Endodermal cell (in vitro differentiated cells): ENCODE measurements around the gene ZNF740. TPM values are rescaled to one million over a fixed set of nuclear protein-coding genes. Genes with fewer than 3 reads are reported as not detected.

ENCODE experiments used
- DNase-seq: peaks from one replicate; pipeline ENCODE4 v3.0.0-alpha.2; 2017
- H3K27ac ChIP-seq: 2 replicates; pipeline ENCODE4 v1.5.1; 2013; ENCODE audit warnings: mild to moderate bottlenecking, low read depth, low read length, moderate library complexity
- H3K27me3 ChIP-seq: 2 replicates; pipeline ENCODE4 v1.6.1; 2013; ENCODE audit warnings: mild to moderate bottlenecking, low read length, moderate library complexity; ENCODE audit not compliant: insufficient read depth, control insufficient read depth, poor library complexity, severe bottlenecking
- H3K36me3 ChIP-seq: 2 replicates; pipeline ENCODE4 v1.7.0; 2013; ENCODE audit warnings: mild to moderate bottlenecking, low read length, moderate library complexity; ENCODE audit not compliant: control insufficient read depth, insufficient read depth
- H3K4me1 ChIP-seq: one replicate; pipeline ENCODE4 v1.7.0; 2013; ENCODE audit warnings: low read length; ENCODE audit not compliant: control insufficient read depth, insufficient read depth
- H3K4me3 ChIP-seq: 2 replicates; pipeline ENCODE4 v1.5.1; 2013; ENCODE audit warnings: mild to moderate bottlenecking, low read length, moderate library complexity
- H3K9ac ChIP-seq: 2 replicates; pipeline ENCODE4 v1.6.1; 2013; ENCODE audit warnings: mild to moderate bottlenecking, low read length, moderate library complexity; ENCODE audit not compliant: poor library complexity, severe bottlenecking; ENCODE audit errors: extremely low read depth
- H3K9me3 ChIP-seq: 2 replicates; pipeline ENCODE4 v1.6.1; 2013; ENCODE audit warnings: mild to moderate bottlenecking, low read length, moderate library complexity; ENCODE audit not compliant: control insufficient read depth
- H3K27ac Mint-ChIP-seq: 2 replicates; pipeline ENCODE4 v1.8.0; 2020; ENCODE audit warnings: mixed read lengths
- H3K27me3 Mint-ChIP-seq: 2 replicates; pipeline ENCODE4 v1.8.0; 2021; ENCODE audit warnings: mild to moderate bottlenecking, mixed read lengths; ENCODE audit not compliant: insufficient read depth
- H3K36me3 Mint-ChIP-seq: 2 replicates; pipeline ENCODE4 v1.8.0; 2020; ENCODE audit warnings: low read depth, mixed read lengths
- H3K4me1 Mint-ChIP-seq: 2 replicates; pipeline ENCODE4 v1.8.0; 2020; ENCODE audit warnings: mixed read lengths
- H3K4me3 Mint-ChIP-seq: 2 replicates; pipeline ENCODE4 v1.8.0; 2020; ENCODE audit warnings: mild to moderate bottlenecking, moderate library complexity, mixed read lengths
- H3K9me3 Mint-ChIP-seq: 2 replicates; pipeline ENCODE4 v1.8.0; 2020; ENCODE audit warnings: mild to moderate bottlenecking, mixed read lengths
- CTCF ChIP-seq: fragments of 200-600 bp; sonication (generic); conservative IDR thresholded peaks from 2 replicates; pipeline ENCODE4 v1.5.0; 2021; ENCODE audit warnings: antibody characterized with exemption, mild to moderate bottlenecking
- WGBS, 2 experiments: methylation state at CpG; one replicate each; pipeline versions ENCODE4 v1.1.5 to v1.1.7; 2013; ENCODE audit warnings: missing lambda C conversion rate in 2 of 2, mixed read lengths in 1 of 2; ENCODE audit not compliant: insufficient coverage in 1 of 2, insufficient read length in 1 of 2; 5-methylcytosine and 5-hydroxymethylcytosine counted together
- total RNA-seq, 2 donors: library from RNA; stranded (reverse); fragmentation: NEBNext Ultra II Directional in 1 of 2; extraction: Animal tissue kit (Norgen Biotek cat#: 25700) in 1 of 2; gene quantifications; 2 replicates in 1 of 2; 3 replicates in 1 of 2; pipeline ENCODE4 v1.2.1, GENCODE V29; 2021

The ZNF740 gene
- total RNA-seq, 2 donors from 2014 or later = 54.0 to 54.6 TPM

- H3K9me3 Mint-ChIP-seq = no peaks in the 10 kb centered on the region
- H3K27ac Mint-ChIP-seq = peak overlapping the region; percentile 74
- Histone ChIP-seq H3K36me3 (no peaks in the 10 kb centered on the region), H3K4me3 (no peak overlapping the region), H3K27me3 (peaks cover 6% of the 10 kb centered on the region), H3K9ac (no peak overlapping the region), H3K9me3 (no peaks in the 10 kb centered on the region), H3K27ac (no peak overlapping the region), H3K4me1 (peaks cover 11% of the 10 kb centered on the region)
- 52 to 56% methylated on average over 4 to 11 of the region's 11 CpGs for WGBS, 2 experiments
- peaks cover 4% of the 10 kb centered on the region for H3K36me3 Mint-ChIP-seq
- TF ChIP-seq CTCF = peak; percentile 78
- H3K27me3 Mint-ChIP-seq = peaks cover 22% of the 10 kb centered on the region
- DNase-seq = peak; percentile 95
- peaks cover 43% of the 10 kb centered on the region for H3K4me1 Mint-ChIP-seq
- peak overlapping the region; percentile 28 for H3K4me3 Mint-ChIP-seq
Observed at GRCh38 chr12:53224061-53224896, 43.8 kb downstream of the ZNF740 start.

GRCh38 chr12:53224897-53225634 lies 44.5 kb downstream of the ZNF740 start:
- 89 to 90% methylated on average over 9 to 10 of the region's 10 CpGs for WGBS, 2 experiments
- peaks cover 44% of the 10 kb centered on the region for H3K4me1 Mint-ChIP-seq
- no peak overlapping the region for H3K9ac ChIP-seq
- H3K9me3 Mint-ChIP-seq = no peaks in the 10 kb centered on the region
- peak; percentile 57 for DNase-seq
- H3K27ac Mint-ChIP-seq = no peak overlapping the region
- no peaks in the 10 kb centered on the region for H3K27me3 ChIP-seq
- H3K27me3 Mint-ChIP-seq = peaks cover 20% of the 10 kb centered on the region
- H3K4me1 ChIP-seq = peaks cover 11% of the 10 kb centered on the region
- H3K36me3 ChIP-seq = no peaks in the 10 kb centered on the region
- no peak overlapping the region for H3K27ac ChIP-seq
- no peaks in the 10 kb centered on the region for H3K9me3 ChIP-seq
- peaks cover 4% of the 10 kb centered on the region for H3K36me3 Mint-ChIP-seq
- H3K4me3 ChIP-seq = no peak overlapping the region
- H3K4me3 Mint-ChIP-seq = peak overlapping the region; percentile 28
- no peak for TF ChIP-seq CTCF

- H3K9ac ChIP-seq = no peak overlapping the region
- no peaks in the 10 kb centered on the region for H3K27me3 ChIP-seq
- H3K4me3 ChIP-seq = no peak overlapping the region
- peak; percentile 74 for DNase-seq
- peaks cover 4% of the 10 kb centered on the region for H3K36me3 Mint-ChIP-seq
- no peaks in the 10 kb centered on the region for H3K36me3 ChIP-seq
- no peak overlapping the region for H3K27ac ChIP-seq
- no peaks in the 10 kb centered on the region for H3K9me3 ChIP-seq
- H3K4me1 Mint-ChIP-seq = peaks cover 46% of the 10 kb centered on the region
- H3K9me3 Mint-ChIP-seq = no peaks in the 10 kb centered on the region
- H3K4me1 ChIP-seq = peaks cover 11% of the 10 kb centered on the region
- TF ChIP-seq CTCF = no peak
- H3K4me3 Mint-ChIP-seq = no peak overlapping the region
- H3K27me3 Mint-ChIP-seq = peaks cover 24% of the 10 kb centered on the region
- 85 to 97% methylated on average over 6 to 8 of the region's 10 CpGs for WGBS, 2 experiments
- no peak overlapping the region for H3K27ac Mint-ChIP-seq
Observed at GRCh38 chr12:53225635-53226424, 45.3 kb downstream of the ZNF740 start.
